GM18508 (cell line): ENCODE results near the gene CDK18.

ENCODE experiments used
- ATAC-seq: cut with Tn5 transposase; IDR thresholded peaks from one replicate; pipeline ENCODE4 v1.9.1; 2021; ENCODE audit warnings: moderate number of reproducible peaks; ENCODE audit not compliant: insufficient read depth, unreplicated experiment

The CDK18 gene

GRCh38 chr1:205582046-205582445, 77.6 kb downstream of the CDK18 start:
- ATAC-seq: no peak
